Trophoblast cell (in vitro differentiated cells and primary cell): ENCODE results near the gene CAMSAP1.

Source experiments
- DNase-seq, 2 donors: peaks; one replicate each; pipeline ENCODE4 v3.0.0-alpha.2; 2016
- H2AFZ ChIP-seq: 2 replicates; pipeline ENCODE4 v1.6.1; 2013; ENCODE audit warnings: low read length, moderate library complexity, mild to moderate bottlenecking; ENCODE audit not compliant: insufficient read depth, poor library complexity
- H2AK5ac ChIP-seq: 2 replicates; pipeline ENCODE4 v1.6.1; 2013; ENCODE audit warnings: mild to moderate bottlenecking, low read length
- H2BK120ac ChIP-seq: 2 replicates; pipeline ENCODE4 v1.6.1; 2013; ENCODE audit warnings: low read length, mild to moderate bottlenecking, moderate library complexity; ENCODE audit not compliant: insufficient read depth, poor library complexity
- H2BK12ac ChIP-seq: 2 replicates; pipeline ENCODE4 v1.6.1; 2013; ENCODE audit warnings: mild to moderate bottlenecking, low read length, moderate library complexity
- H2BK5ac ChIP-seq: 2 replicates; pipeline ENCODE4 v1.6.1; 2013; ENCODE audit warnings: low read length, low read depth, moderate library complexity, mild to moderate bottlenecking; ENCODE audit not compliant: poor library complexity
- H3K14ac ChIP-seq: 2 replicates; pipeline ENCODE4 v1.6.1; 2013; ENCODE audit warnings: mild to moderate bottlenecking, low read length
- H3K18ac ChIP-seq: 2 replicates; pipeline ENCODE4 v1.6.1; 2013; ENCODE audit warnings: mild to moderate bottlenecking, low read length
- H3K23ac ChIP-seq: 2 replicates; pipeline ENCODE4 v1.6.1; 2013; ENCODE audit warnings: low read length
- H3K27ac ChIP-seq: 2 replicates; pipeline ENCODE4 v1.5.1; 2013; ENCODE audit warnings: low read depth, mild to moderate bottlenecking, inconsistent platforms, low read length, moderate library complexity
- H3K27me3 ChIP-seq: 2 replicates; pipeline ENCODE4 v1.6.1; 2013; ENCODE audit warnings: inconsistent platforms, mild to moderate bottlenecking, low read length, moderate library complexity; ENCODE audit not compliant: insufficient read depth
- H3K36me3 ChIP-seq, 2 experiments: 1 replicate in 1 of 2; 2 replicates in 1 of 2; pipeline ENCODE4 v1.6.1; 2013; ENCODE audit warnings: low read length in 2 of 2, mild to moderate bottlenecking in 2 of 2, moderate library complexity in 1 of 2; ENCODE audit not compliant: insufficient read depth in 2 of 2, control insufficient read depth in 1 of 2
- H3K4ac ChIP-seq: 2 replicates; pipeline ENCODE4 v1.6.1; 2013; ENCODE audit warnings: low read depth, mild to moderate bottlenecking, low read length, moderate library complexity
- H3K4me1 ChIP-seq, 2 experiments: 1 replicate in 1 of 2; 2 replicates in 1 of 2; pipeline ENCODE4 v1.6.1; 2013; ENCODE audit warnings: low read length in 2 of 2, mild to moderate bottlenecking in 2 of 2, moderate library complexity in 1 of 2; ENCODE audit not compliant: insufficient read depth in 2 of 2, control insufficient read depth in 1 of 2
- H3K4me2 ChIP-seq: 2 replicates; pipeline ENCODE4 v1.6.1; 2013; ENCODE audit warnings: inconsistent platforms, mild to moderate bottlenecking, low read length, moderate library complexity
- H3K4me3 ChIP-seq: 2 replicates; pipeline ENCODE4 v1.5.1; 2013; ENCODE audit warnings: mild to moderate bottlenecking, low read depth, low read length, inconsistent platforms
- H3K79me1 ChIP-seq: one replicate; pipeline ENCODE4 v1.6.1; 2013; ENCODE audit warnings: low read length
- H3K79me2 ChIP-seq: 2 replicates; pipeline ENCODE4 v1.6.1; 2013; ENCODE audit warnings: low read length, mild to moderate bottlenecking; ENCODE audit not compliant: control insufficient read depth, insufficient read depth, poor library complexity
- H3K9ac ChIP-seq: 2 replicates; pipeline ENCODE4 v1.6.1; 2013; ENCODE audit warnings: mild to moderate bottlenecking, low read length
- H3K9me3 ChIP-seq: 2 replicates; pipeline ENCODE4 v1.6.1; 2013; ENCODE audit warnings: low read depth, mild to moderate bottlenecking, control low read depth, inconsistent platforms, low read length; ENCODE audit not compliant: insufficient read depth
- H4K12ac ChIP-seq: 2 replicates; pipeline ENCODE4 v1.6.1; 2013; ENCODE audit warnings: low read depth, mild to moderate bottlenecking, low read length, moderate library complexity
- H4K8ac ChIP-seq: 2 replicates; pipeline ENCODE4 v1.6.1; 2013; ENCODE audit warnings: low read depth, mild to moderate bottlenecking, low read length, moderate library complexity
- H4K91ac ChIP-seq: one replicate; pipeline ENCODE4 v1.6.1; 2013; ENCODE audit warnings: low read depth, mild to moderate bottlenecking, low read length, moderate library complexity
- WGBS: extraction: QIAGEN DNeasy Blood & Tissue Kit; methylation state at CpG from one replicate; pipeline ENCODE4 v1.1.7; 2013; ENCODE audit warnings: missing lambda C conversion rate; ENCODE audit not compliant: insufficient read length, insufficient coverage; ENCODE audit errors: extremely low coverage; 5-methylcytosine and 5-hydroxymethylcytosine counted together

CAMSAP1 gene

DNA sequence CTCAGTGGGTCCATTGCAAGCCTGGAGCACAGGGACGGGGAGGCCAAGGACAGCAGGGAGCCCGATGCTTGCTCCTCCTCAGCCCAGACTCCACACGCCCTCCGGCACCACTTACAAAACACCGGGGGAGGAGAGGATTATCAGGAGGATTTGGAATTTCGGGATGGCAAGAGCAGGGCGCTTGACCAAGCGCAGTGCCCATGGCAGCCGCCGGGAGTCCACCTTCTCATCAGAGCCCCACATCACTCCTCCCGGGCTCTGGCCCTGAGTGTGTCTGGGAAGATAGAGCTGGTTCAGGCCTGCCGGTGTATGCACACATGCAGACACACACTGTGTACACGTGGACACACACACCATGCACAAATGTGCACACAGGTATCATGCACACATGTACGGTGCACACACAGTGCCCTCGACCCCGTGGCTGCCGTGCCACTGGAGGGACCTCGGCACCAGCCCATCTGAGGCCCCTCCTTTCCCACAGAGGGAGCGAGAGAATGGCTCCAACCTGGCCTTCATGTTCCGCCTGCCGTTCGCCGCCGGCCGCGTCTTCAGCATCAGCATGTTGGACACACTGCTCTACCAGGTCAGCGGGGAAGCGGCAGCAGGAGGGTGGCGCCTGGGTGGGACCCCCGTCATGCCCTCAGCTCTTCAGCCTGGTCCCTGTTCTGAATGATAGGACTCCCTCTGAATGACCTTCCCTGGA, 123.7 kb downstream of the CAMSAP1 start:
- DNase-seq: no peak
- H3K79me2 ChIP-seq: no peaks in the 10 kb centered on the region
- H3K27me3 ChIP-seq: no peaks in the 10 kb centered on the region
- no peak overlapping the region for H3K14ac ChIP-seq
- H3K4me3 ChIP-seq: no peak overlapping the region
- no CpG with 5 or more reads among the region's 30 CpGs for WGBS
- H2BK12ac ChIP-seq: no peak overlapping the region
- no peak overlapping the region for H3K4me2 ChIP-seq
- H3K18ac ChIP-seq: no peak overlapping the region
- H2AFZ ChIP-seq: no peak overlapping the region
- no peak overlapping the region for H2BK120ac ChIP-seq
- no peak overlapping the region for H3K27ac ChIP-seq
- H3K9ac ChIP-seq: no peak overlapping the region
- no peak overlapping the region for H3K23ac ChIP-seq
- H3K4me1 ChIP-seq: no peaks in the 10 kb centered on the region
- no peaks in the 10 kb centered on the region for H3K79me1 ChIP-seq
- no peak overlapping the region for H2AK5ac ChIP-seq
- H3K36me3 ChIP-seq: no peaks in the 10 kb centered on the region
- no peaks in the 10 kb centered on the region for H3K9me3 ChIP-seq
- H3K4ac ChIP-seq: no peak overlapping the region
- no peak overlapping the region for H2BK5ac ChIP-seq
- no peak overlapping the region for H4K91ac ChIP-seq
- no peak overlapping the region for H4K8ac ChIP-seq
- no peak overlapping the region for H4K12ac ChIP-seq

DNA sequence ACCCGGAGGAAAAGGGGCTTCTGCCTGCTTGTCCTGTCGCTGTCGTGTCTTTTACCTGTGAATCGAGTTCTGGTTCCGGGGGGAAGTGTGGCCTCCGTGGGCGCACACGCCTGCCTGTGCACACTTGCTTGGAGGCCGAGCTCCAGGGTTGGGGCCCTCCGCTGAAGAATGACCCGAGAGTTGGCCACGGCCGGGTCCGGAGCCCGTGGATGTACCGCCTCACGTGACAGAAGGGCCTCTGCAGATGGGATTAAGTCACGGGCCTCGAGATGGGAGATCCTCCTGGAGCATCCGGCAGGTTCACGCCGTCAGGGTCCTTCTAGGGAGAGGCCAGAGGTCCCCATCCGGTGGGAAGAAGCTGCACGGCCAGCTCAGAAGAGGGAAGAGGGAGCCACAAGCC, 124.4 kb downstream of the CAMSAP1 start:
- no peak overlapping the region for H2AK5ac ChIP-seq
- no peak overlapping the region for H2BK5ac ChIP-seq
- no peak overlapping the region for H2BK12ac ChIP-seq
- no peaks in the 10 kb centered on the region for H3K36me3 ChIP-seq
- H3K4me2 ChIP-seq: no peak overlapping the region
- H3K18ac ChIP-seq: no peak overlapping the region
- H3K4me1 ChIP-seq: no peaks in the 10 kb centered on the region
- no peak overlapping the region for H3K27ac ChIP-seq
- no peak overlapping the region for H4K8ac ChIP-seq
- no peaks in the 10 kb centered on the region for H3K9me3 ChIP-seq
- H3K14ac ChIP-seq: no peak overlapping the region
- H3K27me3 ChIP-seq: no peaks in the 10 kb centered on the region
- H3K9ac ChIP-seq: no peak overlapping the region
- no peaks in the 10 kb centered on the region for H3K79me2 ChIP-seq
- H3K4ac ChIP-seq: no peak overlapping the region
- no peak overlapping the region for H4K91ac ChIP-seq
- H4K12ac ChIP-seq: no peak overlapping the region
- H2BK120ac ChIP-seq: no peak overlapping the region
- no peak overlapping the region for H2AFZ ChIP-seq
- no peak for DNase-seq
- WGBS: no CpG with 5 or more reads among the region's 24 CpGs
- no peak overlapping the region for H3K23ac ChIP-seq
- H3K79me1 ChIP-seq: no peaks in the 10 kb centered on the region
- H3K4me3 ChIP-seq: no peak overlapping the region

DNA sequence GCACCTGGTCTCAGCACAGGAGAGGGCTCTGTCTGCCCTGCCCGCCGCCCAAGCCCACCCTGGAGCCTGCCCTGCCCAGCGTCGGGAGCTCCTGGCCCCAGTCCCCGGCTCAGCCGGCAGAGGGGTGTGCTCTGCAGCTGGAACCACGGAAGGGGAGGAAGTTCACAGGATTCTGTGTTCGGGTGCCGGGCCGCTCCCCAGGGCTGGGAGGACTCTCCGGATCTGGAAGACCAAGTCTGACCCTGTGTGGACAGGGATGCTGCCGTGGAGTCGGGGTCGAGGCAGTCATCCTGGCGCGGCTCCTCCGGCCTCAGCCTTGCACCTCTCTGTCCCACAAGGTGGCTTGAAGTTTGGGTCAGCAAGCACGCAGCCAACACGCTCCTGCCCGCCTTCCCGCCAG, 126.7 kb downstream of the CAMSAP1 start:
- H3K14ac ChIP-seq: no peak overlapping the region
- H3K9ac ChIP-seq: no peak overlapping the region
- no peak for DNase-seq
- H3K9me3 ChIP-seq: no peaks in the 10 kb centered on the region
- no peak overlapping the region for H3K4me3 ChIP-seq
- H3K18ac ChIP-seq: no peak overlapping the region
- H2BK12ac ChIP-seq: no peak overlapping the region
- no peak overlapping the region for H4K12ac ChIP-seq
- no peaks in the 10 kb centered on the region for H3K79me2 ChIP-seq
- H4K91ac ChIP-seq: no peak overlapping the region
- no peaks in the 10 kb centered on the region for H3K36me3 ChIP-seq
- no peak overlapping the region for H4K8ac ChIP-seq
- WGBS: no CpG with 5 or more reads among the region's 21 CpGs
- no peak overlapping the region for H3K4ac ChIP-seq
- H2AK5ac ChIP-seq: no peak overlapping the region
- H3K4me1 ChIP-seq: no peaks in the 10 kb centered on the region
- H3K27me3 ChIP-seq: no peaks in the 10 kb centered on the region
- H3K79me1 ChIP-seq: no peaks in the 10 kb centered on the region
- H3K27ac ChIP-seq: no peak overlapping the region
- H2AFZ ChIP-seq: no peak overlapping the region
- no peak overlapping the region for H2BK5ac ChIP-seq
- H3K23ac ChIP-seq: no peak overlapping the region
- H2BK120ac ChIP-seq: no peak overlapping the region
- no peak overlapping the region for H3K4me2 ChIP-seq

DNA sequence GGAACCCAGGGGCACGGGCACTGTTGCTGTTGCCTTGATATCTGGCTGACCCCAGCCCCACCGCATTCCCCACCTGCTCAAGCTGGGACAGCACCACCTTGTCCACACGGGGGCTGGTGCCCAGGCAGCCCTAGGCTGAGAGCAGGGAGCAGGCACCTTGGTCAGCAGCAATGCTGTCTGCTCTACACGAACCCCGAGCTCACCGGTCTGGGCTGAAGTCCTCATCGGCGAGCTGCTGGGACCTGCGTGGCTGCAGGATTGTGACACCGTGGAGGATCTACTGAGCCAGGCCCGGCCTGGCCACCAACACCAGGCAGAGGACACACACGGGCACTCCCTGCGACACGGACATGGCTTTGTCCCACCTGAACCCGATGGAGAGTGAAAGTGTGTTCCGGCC, 127.3 kb downstream of the CAMSAP1 start:
- H3K36me3 ChIP-seq: no peaks in the 10 kb centered on the region
- no peak overlapping the region for H3K4ac ChIP-seq
- H3K4me3 ChIP-seq: no peak overlapping the region
- H4K12ac ChIP-seq: no peak overlapping the region
- no peaks in the 10 kb centered on the region for H3K27me3 ChIP-seq
- no peak overlapping the region for H3K18ac ChIP-seq
- no peak overlapping the region for H3K9ac ChIP-seq
- no peak overlapping the region for H2AFZ ChIP-seq
- H2BK5ac ChIP-seq: no peak overlapping the region
- DNase-seq: no peak
- no peak overlapping the region for H4K8ac ChIP-seq
- H2AK5ac ChIP-seq: no peak overlapping the region
- H2BK12ac ChIP-seq: no peak overlapping the region
- no CpG with 5 or more reads among the region's 16 CpGs for WGBS
- no peak overlapping the region for H3K23ac ChIP-seq
- H3K4me1 ChIP-seq: no peaks in the 10 kb centered on the region
- H2BK120ac ChIP-seq: no peak overlapping the region
- no peak overlapping the region for H4K91ac ChIP-seq
- H3K4me2 ChIP-seq: no peak overlapping the region
- H3K79me1 ChIP-seq: no peaks in the 10 kb centered on the region
- H3K79me2 ChIP-seq: no peaks in the 10 kb centered on the region
- no peak overlapping the region for H3K27ac ChIP-seq
- no peak overlapping the region for H3K14ac ChIP-seq
- H3K9me3 ChIP-seq: no peaks in the 10 kb centered on the region
